ENCODE measurements around the gene SPARCL1.
"Not testable (repeated sequence)": the region's sequence is repeated elsewhere in the genome, so short reads cannot be mapped to it uniquely, and the experiment has no call there.

SPARCL1 gene

DNA sequence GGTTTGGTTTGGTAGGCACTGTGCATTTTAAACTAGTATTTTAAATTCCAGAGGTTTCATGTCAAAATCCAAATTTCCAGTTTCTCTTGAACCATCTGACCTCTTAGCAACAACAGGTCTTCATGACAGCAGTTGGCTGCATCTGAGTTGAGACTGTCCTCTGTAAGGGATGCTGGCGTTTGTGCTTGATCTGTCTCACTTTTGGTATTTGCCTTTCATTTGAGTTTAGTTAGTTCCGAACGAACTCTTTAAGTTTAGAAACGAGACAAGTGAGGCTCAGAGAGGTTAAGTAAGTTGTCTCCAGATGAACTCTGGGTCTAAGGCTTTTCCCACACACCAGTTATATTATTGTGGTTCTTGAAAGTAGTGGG lies 29.1 kb downstream of the SPARCL1 start:
- no peak for DNase-seq (ENCODE audit: low spot score)

GRCh38 chr4:87499403-87500091 lies 29.6 kb downstream of the SPARCL1 start:
- DNase-seq (ENCODE audit: low spot score): no peak

DNA sequence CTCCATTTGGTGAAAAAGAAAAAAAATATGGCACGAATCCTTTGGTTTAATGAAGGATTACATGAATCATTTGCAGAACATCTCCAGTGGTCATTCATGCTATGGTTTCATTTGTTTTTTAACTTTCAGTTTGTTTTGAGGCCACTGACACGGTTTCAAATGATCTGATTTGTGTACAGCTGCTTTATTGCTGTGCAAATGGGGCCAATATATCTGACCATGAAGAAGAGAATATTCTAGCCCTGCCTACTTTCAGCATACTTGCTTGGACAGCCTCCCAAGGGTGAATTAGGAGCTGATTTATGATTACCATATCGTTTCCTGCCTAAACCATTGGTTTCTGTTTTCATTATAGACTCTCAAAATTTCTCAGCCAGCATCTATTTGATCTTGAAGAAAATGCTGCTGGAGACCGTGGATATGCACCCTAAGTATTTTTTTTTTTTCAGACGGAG lies 30.7 kb downstream of the SPARCL1 start:
- DNase-seq (ENCODE audit: low spot score): no peak

- no peak for DNase-seq (ENCODE audit: low spot score)
Observed at GRCh38 chr4:87497578-87497977, 31.6 kb downstream of the SPARCL1 start.

GRCh38 chr4:87497159-87497558 lies 32.0 kb downstream of the SPARCL1 start:
- no peak for DNase-seq (ENCODE audit: low spot score)

DNA sequence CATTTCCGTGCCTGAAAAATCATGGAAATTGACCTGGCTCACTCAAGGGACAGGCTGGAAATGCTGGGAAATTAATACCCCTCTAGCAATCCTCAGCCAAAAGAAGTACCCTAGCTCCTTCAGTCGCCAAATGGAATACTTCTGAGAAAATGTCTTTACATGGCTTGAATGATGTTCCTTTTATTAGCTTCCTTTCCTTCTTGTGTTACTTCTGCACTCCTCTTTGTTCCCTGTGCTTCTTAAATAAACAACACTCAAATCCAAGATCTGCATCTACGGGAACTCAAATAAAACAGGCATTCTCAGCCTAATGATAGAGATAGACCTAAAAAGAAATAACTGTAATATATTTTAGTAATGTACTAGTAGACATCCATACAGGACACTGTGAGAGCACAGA lies 36.1 kb downstream of the SPARCL1 start:
- DNase-seq (ENCODE audit: low spot score): no peak

- DNase-seq (ENCODE audit: low spot score): not testable (repeated sequence)
Observed at GRCh38 chr4:87491851-87492250, 37.3 kb downstream of the SPARCL1 start.

DNA sequence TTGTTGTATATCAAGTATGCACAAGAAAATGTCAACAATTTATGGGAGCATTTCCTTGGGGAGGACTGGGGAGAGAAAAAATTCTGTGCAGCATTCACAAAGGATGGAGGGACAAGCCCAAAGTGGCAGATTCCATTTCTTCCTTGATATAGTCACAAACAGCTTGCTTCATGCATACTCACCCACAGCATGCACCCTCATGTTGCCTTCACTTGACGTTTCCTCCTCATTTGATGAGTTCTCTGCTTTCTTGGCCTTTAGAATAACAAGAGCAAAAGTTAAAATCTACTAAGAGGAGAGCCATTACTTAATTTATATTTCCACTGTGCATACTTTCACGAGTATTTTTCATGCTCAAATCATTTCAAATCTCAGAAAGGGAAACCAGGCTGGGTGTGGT lies 37.7 kb downstream of the SPARCL1 start:
- DNase-seq (ENCODE audit: low spot score): no peak

DNA sequence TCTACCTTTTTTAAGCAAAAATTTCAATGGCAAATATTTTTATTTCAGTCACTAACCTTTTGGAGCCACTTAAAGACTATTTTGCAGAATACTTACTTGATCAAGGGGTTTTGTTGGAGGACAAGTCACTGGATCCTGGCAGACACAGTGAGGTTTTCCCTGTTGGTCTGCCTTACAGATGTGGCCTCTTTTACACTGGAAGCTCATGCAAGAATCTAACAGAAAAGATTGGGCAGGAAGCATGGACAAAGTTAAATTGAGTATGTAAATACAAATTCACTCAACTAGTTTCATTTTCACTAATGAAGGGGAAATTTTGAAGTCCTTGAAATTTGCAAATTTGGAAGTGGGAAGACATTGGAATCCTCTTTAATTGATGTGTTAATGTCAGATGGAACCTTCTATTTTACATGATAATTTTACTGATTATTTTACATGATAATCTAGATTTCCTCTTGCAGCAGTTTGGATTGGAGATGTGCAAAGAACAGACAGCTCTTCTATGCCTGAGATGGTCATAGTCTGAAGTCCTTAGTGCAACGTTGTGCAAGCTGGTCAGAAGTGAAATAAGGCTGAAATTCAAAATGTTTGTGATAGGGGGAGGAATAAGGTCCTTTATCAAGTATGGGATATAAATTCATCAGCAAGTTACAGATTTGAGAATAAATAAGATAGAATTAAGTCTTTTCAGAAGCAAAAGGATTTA lies 38.4 kb downstream of the SPARCL1 start:
- no peak for DNase-seq (ENCODE audit: low spot score)

DNA sequence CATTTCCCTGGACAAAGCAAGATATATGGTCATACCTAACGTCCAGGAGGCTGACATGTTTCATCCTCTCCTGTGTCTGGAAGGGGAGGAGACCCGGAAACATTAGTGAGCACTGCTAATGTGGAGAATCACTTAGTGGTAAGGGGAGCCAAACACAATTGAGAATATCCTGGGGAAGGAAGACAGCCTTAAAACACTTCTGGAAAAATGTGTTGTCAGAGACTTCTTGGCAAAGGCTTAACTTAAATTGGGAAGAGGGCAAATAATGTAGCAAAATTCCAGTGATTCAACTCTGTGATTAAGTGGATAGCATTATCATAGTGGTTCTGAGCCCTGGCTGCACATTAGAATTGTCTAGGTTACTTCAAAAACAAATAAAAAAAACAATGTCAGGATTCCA lies 39.5 kb downstream of the SPARCL1 start:
- DNase-seq (ENCODE audit: low spot score): no peak

GRCh38 chr4:87488666-87489065 lies 40.5 kb downstream of the SPARCL1 start:
- DNase-seq (ENCODE audit: low spot score): not testable (repeated sequence)

GRCh38 chr4:87483247-87483646 lies 45.9 kb downstream of the SPARCL1 start:
- not testable (repeated sequence) for DNase-seq (ENCODE audit: low spot score)

- no peak for DNase-seq (ENCODE audit: low spot score)
Observed at GRCh38 chr4:87481377-87481776, 47.8 kb downstream of the SPARCL1 start.

- DNase-seq (ENCODE audit: low spot score): no peak
Observed at GRCh38 chr4:87478732-87479250, 50.4 kb downstream of the SPARCL1 start.

DNA sequence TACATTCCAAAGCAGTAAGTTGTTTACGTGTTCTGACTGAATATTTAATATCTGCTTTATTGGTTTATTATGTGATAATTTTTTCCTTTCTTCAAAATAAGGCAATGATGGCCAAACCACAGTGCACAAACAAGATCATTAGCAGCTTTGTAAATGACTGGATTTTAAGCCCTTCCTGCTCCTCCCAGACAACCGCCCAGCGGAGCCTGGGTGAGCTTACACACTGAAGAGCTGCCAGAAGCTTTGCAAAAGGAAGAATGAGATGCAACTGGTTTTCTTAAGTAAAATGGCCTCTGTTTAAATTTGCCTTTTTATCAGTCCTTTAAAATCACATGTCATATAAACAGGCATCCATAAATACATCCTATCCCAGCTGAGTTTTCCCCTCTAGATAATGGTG lies 52.2 kb downstream of the SPARCL1 start:
- DNase-seq (ENCODE audit: low spot score): no peak

DNA sequence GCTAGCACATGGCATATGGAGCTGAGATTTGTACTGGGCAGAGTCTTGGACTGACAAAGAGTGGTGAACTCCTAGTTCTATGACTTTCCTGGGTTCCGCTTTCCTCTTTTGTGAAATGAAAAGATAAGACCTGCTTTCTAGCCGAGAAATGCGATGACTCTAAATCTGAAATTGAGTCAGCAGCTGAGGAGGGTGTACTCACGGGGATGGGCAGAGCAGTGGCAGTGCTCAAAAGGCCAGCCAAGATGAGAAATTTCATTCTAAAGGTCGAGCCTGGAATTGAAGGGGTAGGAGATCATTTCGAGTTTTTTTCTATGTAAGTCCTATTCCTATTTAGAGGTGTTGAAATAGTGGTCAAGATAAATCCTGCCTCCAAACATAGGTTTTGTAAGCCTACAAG lies 59.8 kb downstream of the SPARCL1 start:
- DNase-seq (ENCODE audit: low spot score): no peak

GRCh38 chr4:87465739-87466366 lies 63.3 kb downstream of the SPARCL1 start:
- DNase-seq (ENCODE audit: low spot score): peak; percentile 52

DNA sequence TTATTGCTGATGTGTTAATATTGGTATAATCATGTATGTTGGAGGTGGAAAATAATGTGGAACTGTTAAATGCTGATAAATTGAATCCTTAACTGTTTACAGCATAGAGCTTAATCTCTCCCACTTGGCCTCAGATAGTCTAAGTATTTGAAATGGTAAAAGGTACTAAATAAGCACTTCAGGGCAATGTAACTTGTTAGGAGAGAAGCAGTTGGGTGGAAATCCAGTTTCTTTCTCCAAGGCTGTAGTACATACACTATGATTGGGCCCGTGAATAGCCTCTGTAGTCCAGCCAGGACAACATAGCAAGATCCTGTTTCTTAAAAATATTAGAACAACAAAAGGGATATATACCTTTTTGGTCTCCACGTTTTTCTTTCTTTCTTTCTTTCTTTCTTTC lies 67.1 kb downstream of the SPARCL1 start:
- DNase-seq (ENCODE audit: low spot score): no peak

DNA sequence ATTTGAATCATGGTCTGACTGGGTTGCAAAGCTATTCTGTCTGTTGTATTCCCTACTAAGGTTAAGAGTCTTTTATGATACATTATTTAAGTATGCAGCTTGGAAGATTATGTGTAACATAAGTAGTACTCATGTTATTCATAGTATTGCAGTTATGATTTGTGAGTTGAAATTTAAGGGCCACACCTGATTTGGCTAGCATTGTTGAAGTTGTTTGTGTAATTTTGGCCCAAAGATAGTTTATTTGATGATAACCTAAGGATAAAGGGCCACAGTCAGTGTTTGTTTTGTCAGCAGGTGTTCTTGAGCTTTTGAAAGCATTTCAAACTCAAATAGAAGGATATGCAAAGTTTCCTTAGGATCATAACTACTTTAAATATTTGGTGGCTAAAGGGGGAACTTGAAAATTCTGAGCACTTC lies 67.9 kb downstream of the SPARCL1 start:
- no peak for DNase-seq (ENCODE audit: low spot score)

GRCh38 chr4:87458913-87459312 lies 70.3 kb downstream of the SPARCL1 start:
- no peak for DNase-seq (ENCODE audit: low spot score)

DNA sequence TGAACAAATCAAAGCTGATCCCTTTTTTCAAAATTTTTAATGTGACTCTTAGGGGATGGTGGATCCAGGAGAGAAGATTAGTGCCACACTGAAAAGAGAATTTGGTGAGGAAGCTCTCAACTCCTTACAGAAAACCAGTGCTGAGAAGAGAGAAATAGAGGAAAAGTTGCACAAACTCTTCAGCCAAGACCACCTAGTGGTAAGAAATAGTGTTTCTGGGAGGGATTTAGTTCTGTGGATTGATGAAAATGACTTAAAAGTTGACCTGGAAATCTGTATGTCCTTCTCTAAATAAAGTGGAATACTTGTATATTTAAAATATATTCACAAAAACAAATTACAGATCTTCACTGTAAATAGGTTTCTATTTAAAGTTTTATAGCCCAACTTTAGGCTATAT lies 77.6 kb downstream of the SPARCL1 start:
- no peak for DNase-seq (ENCODE audit: low spot score)

GRCh38 chr4:87446375-87446774 lies 82.8 kb downstream of the SPARCL1 start:
- not testable (repeated sequence) for DNase-seq (ENCODE audit: low spot score)

DNA sequence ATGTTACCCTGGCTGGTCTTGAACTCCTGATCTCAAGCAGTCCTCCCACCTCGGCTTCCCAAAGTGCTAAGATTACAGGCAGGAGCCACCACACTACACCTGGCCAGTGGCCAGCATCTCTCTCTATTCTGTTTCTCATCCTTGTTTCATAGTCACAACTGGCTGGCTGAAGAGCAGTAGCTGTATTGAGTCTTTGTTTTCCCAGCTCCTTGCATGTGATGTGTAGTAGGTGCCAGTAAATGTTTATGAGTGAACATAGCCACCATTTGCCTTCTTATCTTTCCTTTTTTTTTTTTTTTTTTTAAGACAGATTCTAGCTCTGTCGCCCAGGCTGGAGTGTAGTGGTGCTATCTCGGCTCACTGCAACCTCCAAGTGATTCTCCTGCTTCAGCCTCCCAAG lies 83.2 kb downstream of the SPARCL1 start:
- DNase-seq (ENCODE audit: low spot score): no peak
